IPS-NIHi7 (cell line): ENCODE measurements around the gene ARHGEF18.
"Not testable (repeated sequence)": the region's sequence is repeated elsewhere in the genome, so short reads cannot be mapped to it uniquely, and the experiment has no call there.

Experiments used
- DNase-seq: peaks from one replicate; pipeline ENCODE4 v3.0.0; 2012; ENCODE audit warnings: mixed read lengths; ENCODE audit errors: extremely low spot score

The ARHGEF18 gene

GRCh38 chr19:7348587-7349230 is at the start of gene ARHGEF18:
Gene ARHGEF18 (plus strand): TSS chr19:7348937. CDS start chr19:7362891, 13,954 bp downstream.
- DNase-seq = no peak

GRCh38 chr19:7301525-7301924 is 47.2 kb upstream of the ARHGEF18 start:
- no peak for DNase-seq

- DNase-seq = no peak
Observed at GRCh38 chr19:7303470-7303869, 45.3 kb upstream of the ARHGEF18 start.

GRCh38 chr19:7304200-7304599 is 44.5 kb upstream of the ARHGEF18 start:
- DNase-seq = no peak

GRCh38 chr19:7307590-7308218 is 41.0 kb upstream of the ARHGEF18 start:
- DNase-seq = no peak

- not testable (repeated sequence) for DNase-seq
Observed at GRCh38 chr19:7308327-7308726, 40.4 kb upstream of the ARHGEF18 start.

GRCh38 chr19:7311911-7312310 is 36.8 kb upstream of the ARHGEF18 start:
- no peak for DNase-seq

GRCh38 chr19:7312816-7313215 is 35.9 kb upstream of the ARHGEF18 start:
- no peak for DNase-seq

GRCh38 chr19:7318176-7318575 is 30.6 kb upstream of the ARHGEF18 start:
- DNase-seq = no peak

GRCh38 chr19:7326105-7326877 is 22.4 kb upstream of the ARHGEF18 start:
- DNase-seq = peak; percentile 81

- DNase-seq = no peak
Observed at GRCh38 chr19:7327802-7328201, 20.9 kb upstream of the ARHGEF18 start.

- DNase-seq = no peak
Observed at GRCh38 chr19:7328647-7329046, 20.1 kb upstream of the ARHGEF18 start.

GRCh38 chr19:7331446-7331845 is 17.3 kb upstream of the ARHGEF18 start:
- DNase-seq = no peak

- DNase-seq = no peak
Observed at GRCh38 chr19:7333198-7334118, 15.3 kb upstream of the ARHGEF18 start.

- DNase-seq = no peak
Observed at GRCh38 chr19:7336321-7336973, 12.3 kb upstream of the ARHGEF18 start.

GRCh38 chr19:7337380-7338194 is 11.2 kb upstream of the ARHGEF18 start:
- DNase-seq = no peak

GRCh38 chr19:7340959-7341837 is 7.5 kb upstream of the ARHGEF18 start:
- DNase-seq = peak; percentile 76

- no peak for DNase-seq
Observed at GRCh38 chr19:7342143-7342542, 6.6 kb upstream of the ARHGEF18 start.

- no peak for DNase-seq
Observed at GRCh38 chr19:7346488-7346971, 2.2 kb upstream of the ARHGEF18 start.
